Activated T-helper 1 cell treated with anti-CD3 and anti-CD28 coated beads, Interleukin-12 subunit alpha, Interleukin-12 subunit beta, Interleukin-2, Interleukin-4 antibody, amounts not matched to agents 30 ng/mL and 10 ng/mL and 1 ng/mL, durations not matched to agents 14 hours and 24 hours and 36 hours (primary cell): ENCODE results near the gene HK2. TPM values are rescaled to one million over a fixed set of nuclear protein-coding genes. Genes with fewer than 3 reads are reported as not detected.

Experiments
- DNase-seq: peaks from one replicate; pipeline ENCODE4 v3.0.0; 2021; ENCODE audit warnings: low spot score
- H3K27ac Mint-ChIP-seq: one replicate; pipeline ENCODE4 v1.8.0; 2021; ENCODE audit warnings: mild to moderate bottlenecking, mixed read lengths
- H3K27me3 Mint-ChIP-seq: one replicate; pipeline ENCODE4 v1.8.0; 2022; ENCODE audit warnings: mild to moderate bottlenecking, moderate library complexity, mixed read lengths; ENCODE audit not compliant: insufficient read depth
- H3K36me3 Mint-ChIP-seq: one replicate; pipeline ENCODE4 v1.8.0; 2021; ENCODE audit warnings: low read depth, mixed read lengths
- H3K4me1 Mint-ChIP-seq: one replicate; pipeline ENCODE4 v1.8.0; 2021; ENCODE audit warnings: low read depth, mixed read lengths
- H3K4me3 Mint-ChIP-seq: one replicate; pipeline ENCODE4 v1.8.0; 2021; ENCODE audit warnings: mild to moderate bottlenecking, moderate library complexity, mixed read lengths
- H3K9me3 Mint-ChIP-seq: one replicate; pipeline ENCODE4 v1.8.0; 2021; ENCODE audit warnings: mixed read lengths
- intact Hi-C: fragments of 100-400 bp; cut with micrococcal nuclease; formaldehyde crosslinking; loops from one replicate; pipeline ENCODE4 v1.15.1; 2024
- total RNA-seq: library from RNA; stranded (reverse); gene quantifications from 2 replicates; pipeline ENCODE4 v1.2.3, GENCODE V29; 2022

HK2 gene
- total RNA-seq, 1 donor from 2014 or later, result 94.5 TPM

GRCh38 chr2:74931940-74932339 is 98.0 kb downstream of the HK2 start:
- DNase-seq, result no peak
- no peak overlapping the region for H3K4me3 Mint-ChIP-seq
- no peaks in the 10 kb centered on the region for H3K9me3 Mint-ChIP-seq
- intact Hi-C loops, result no loop called here
- peaks cover 4% of the 10 kb centered on the region for H3K27me3 Mint-ChIP-seq
- no peaks in the 10 kb centered on the region for H3K4me1 Mint-ChIP-seq
- no peaks in the 10 kb centered on the region for H3K36me3 Mint-ChIP-seq
- H3K27ac Mint-ChIP-seq, result no peak overlapping the region

GRCh38 chr2:74935975-74936391 is 102.1 kb downstream of the HK2 start:
- Mint-ChIP-seq H3K4me1 (no peaks in the 10 kb centered on the region), H3K27me3 (peaks cover 7% of the 10 kb centered on the region), H3K4me3 (no peak overlapping the region), H3K27ac (no peak overlapping the region), H3K36me3 (no peaks in the 10 kb centered on the region), H3K9me3 (no peaks in the 10 kb centered on the region)
- no peak for DNase-seq
- intact Hi-C loops, result no loop called here

- intact Hi-C loops, result no loop called here
- H3K4me1 Mint-ChIP-seq, result no peaks in the 10 kb centered on the region
- peaks cover 5% of the 10 kb centered on the region for H3K27me3 Mint-ChIP-seq
- H3K27ac Mint-ChIP-seq, result no peak overlapping the region
- H3K4me3 Mint-ChIP-seq, result no peak overlapping the region
- DNase-seq, result no peak
- H3K9me3 Mint-ChIP-seq, result no peaks in the 10 kb centered on the region
- H3K36me3 Mint-ChIP-seq, result no peaks in the 10 kb centered on the region
These were observed 103.4 kb downstream of the HK2 start for GRCh38 chr2:74937221-74937880.

- no peaks in the 10 kb centered on the region for H3K36me3 Mint-ChIP-seq
- H3K9me3 Mint-ChIP-seq, result no peaks in the 10 kb centered on the region
- intact Hi-C loops, result no loop called here
- H3K27me3 Mint-ChIP-seq, result peaks cover 5% of the 10 kb centered on the region
- no peaks in the 10 kb centered on the region for H3K4me1 Mint-ChIP-seq
- no peak overlapping the region for H3K27ac Mint-ChIP-seq
- no peak overlapping the region for H3K4me3 Mint-ChIP-seq
- DNase-seq, result no peak
These were observed 104.3 kb downstream of the HK2 start for GRCh38 chr2:74938264-74938663.

GRCh38 chr2:74939919-74940812 is 106.2 kb downstream of the HK2 start:
- peaks cover 4% of the 10 kb centered on the region for H3K4me1 Mint-ChIP-seq
- no peak for DNase-seq
- no peak overlapping the region for H3K4me3 Mint-ChIP-seq
- intact Hi-C loops, result no loop called here
- peaks cover under 1% of the 10 kb centered on the region for H3K36me3 Mint-ChIP-seq
- H3K9me3 Mint-ChIP-seq, result no peaks in the 10 kb centered on the region
- no peak overlapping the region for H3K27ac Mint-ChIP-seq
- peaks cover 5% of the 10 kb centered on the region for H3K27me3 Mint-ChIP-seq

- peaks cover 2% of the 10 kb centered on the region for H3K36me3 Mint-ChIP-seq
- peaks cover 5% of the 10 kb centered on the region for H3K27me3 Mint-ChIP-seq
- H3K27ac Mint-ChIP-seq, result no peak overlapping the region
- peaks cover 12% of the 10 kb centered on the region for H3K4me1 Mint-ChIP-seq
- H3K9me3 Mint-ChIP-seq, result no peaks in the 10 kb centered on the region
- DNase-seq, result no peak
- intact Hi-C loops, result no loop called here
- H3K4me3 Mint-ChIP-seq, result no peak overlapping the region
These were observed 107.4 kb downstream of the HK2 start for GRCh38 chr2:74941284-74941683.

GRCh38 chr2:74942263-74942662 is 108.3 kb downstream of the HK2 start:
- Mint-ChIP-seq H3K27me3 (peaks cover 2% of the 10 kb centered on the region), H3K36me3 (peaks cover 4% of the 10 kb centered on the region), H3K4me1 (peaks cover 12% of the 10 kb centered on the region), H3K9me3 (no peaks in the 10 kb centered on the region), H3K4me3 (no peak overlapping the region), H3K27ac (no peak overlapping the region)
- intact Hi-C loops, result no loop called here
- no peak for DNase-seq

Other genes starting within 250 kb of the HK2 start
- gene M1AP, start 185.8 kb upstream of the HK2 start, total RNA-seq, result 0.10 TPM in 1 of 2 replicates, not detected in the other
- 2.4 and 3.2 TPM in 2 replicates for gene SEMA4F, start 179.9 kb upstream of the HK2 start, total RNA-seq
- gene POLE4, start 124.5 kb downstream of the HK2 start, total RNA-seq, result 48.4 and 56.7 TPM in 2 replicates